Cardiac septum (tissue), 1 donor: ENCODE data around the gene NXPH4. TPM values are rescaled to one million over a fixed set of nuclear protein-coding genes. Genes with fewer than 3 reads are reported as not detected.

ENCODE experiments used
- DNase-seq: peaks from one replicate; pipeline ENCODE4 v3.0.0-alpha.2; 2020; ENCODE audit warnings: low spot score
- intact Hi-C: fragments of 100-400 bp; cut with DNase I; formaldehyde crosslinking; loops from one replicate; pipeline ENCODE4 v1.14.0; 2022
- total RNA-seq: library from RNA; stranded (reverse); fragmentation: NEBNext Ultra II Directional; extraction: Animal tissue kit (Norgen Biotek cat#: 25700); gene quantifications from one replicate; pipeline ENCODE4 v1.2.1, GENCODE V29; 2021
- donor health status: DM: no; HTN: no; CAD: no.

Gene NXPH4
- total RNA-seq, 1 donor from 2014 or later = 20.0 TPM

DNA sequence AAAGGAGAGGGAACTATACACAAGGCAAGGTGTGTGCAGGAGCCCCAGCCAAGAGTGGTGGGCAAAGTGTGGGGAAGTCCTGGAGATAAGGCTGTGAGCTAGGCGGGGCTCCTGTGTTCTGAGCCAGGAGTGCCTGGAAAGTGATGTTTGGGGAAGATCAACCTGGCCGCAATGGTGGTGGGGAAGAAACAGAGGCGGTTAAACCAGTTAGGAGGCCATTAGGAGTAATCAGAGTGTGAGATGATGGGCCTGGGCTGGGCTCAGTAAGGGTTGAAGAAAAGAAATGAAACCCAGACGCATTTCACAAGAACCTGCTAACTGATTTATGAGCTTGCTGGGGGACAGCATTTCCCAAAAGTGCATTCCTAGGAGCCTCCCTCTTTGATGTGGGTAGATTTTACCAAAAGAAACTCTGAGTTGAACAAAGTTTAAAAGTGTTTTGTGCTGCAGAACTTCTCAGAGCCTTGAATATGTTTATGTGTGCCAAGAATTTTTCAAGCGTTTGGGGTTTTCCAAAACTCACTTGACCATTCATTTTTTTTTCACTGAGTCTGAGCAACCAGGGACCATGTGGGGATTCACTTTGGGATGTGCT, 34.9 kb upstream of the NXPH4 start:
- DNase-seq = no peak
- intact Hi-C loops = loop anchor here (5.0 kb wide), 1 partner anchor 114 kb away; no protein-coding TSS in a partner anchor

DNA sequence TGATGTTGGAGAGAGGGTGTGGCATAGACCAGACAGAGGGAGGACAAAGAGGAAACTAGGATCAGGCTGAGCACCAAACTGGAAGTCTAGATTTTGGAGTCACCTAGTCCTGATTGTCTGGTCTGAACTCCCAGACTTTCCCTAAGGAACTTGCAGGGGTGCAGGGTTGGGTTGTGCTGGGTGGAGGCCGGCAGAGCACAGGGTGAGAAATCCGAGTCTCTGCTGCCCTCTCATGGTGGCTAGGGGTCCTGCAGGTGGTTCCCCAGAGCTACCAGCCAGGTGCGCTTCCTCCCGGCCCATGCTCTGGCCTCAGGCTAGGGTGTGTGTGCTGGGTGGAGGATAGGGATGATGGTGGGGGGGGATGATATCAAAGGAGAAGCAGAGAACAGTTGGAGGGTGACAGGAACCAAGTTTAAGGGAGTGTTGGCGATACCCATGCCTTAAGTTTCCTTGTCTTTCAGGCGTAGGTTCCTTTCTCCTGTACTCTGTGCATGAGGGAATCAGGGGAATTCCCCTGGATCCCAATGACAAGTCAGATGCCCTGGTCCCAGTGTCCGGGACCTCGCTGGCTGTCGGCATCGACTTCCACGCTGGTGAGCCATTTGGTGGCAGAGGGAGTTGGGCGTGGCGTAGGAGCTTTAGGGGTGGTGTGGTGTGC, 33.5 kb upstream of the NXPH4 start:
- no peak for DNase-seq
- intact Hi-C loops = loop anchor here (1.0 to 5.0 kb wide), 2 partner anchors 59 to 116 kb away; no protein-coding TSS in a partner anchor

- intact Hi-C loops = loop anchor here (1.0 to 5.0 kb wide), 2 partner anchors 60 to 117 kb away; no protein-coding TSS in a partner anchor
- DNase-seq = no peak
Observed at GRCh38 chr12:57183939-57184725, 32.5 kb upstream of the NXPH4 start.

DNA sequence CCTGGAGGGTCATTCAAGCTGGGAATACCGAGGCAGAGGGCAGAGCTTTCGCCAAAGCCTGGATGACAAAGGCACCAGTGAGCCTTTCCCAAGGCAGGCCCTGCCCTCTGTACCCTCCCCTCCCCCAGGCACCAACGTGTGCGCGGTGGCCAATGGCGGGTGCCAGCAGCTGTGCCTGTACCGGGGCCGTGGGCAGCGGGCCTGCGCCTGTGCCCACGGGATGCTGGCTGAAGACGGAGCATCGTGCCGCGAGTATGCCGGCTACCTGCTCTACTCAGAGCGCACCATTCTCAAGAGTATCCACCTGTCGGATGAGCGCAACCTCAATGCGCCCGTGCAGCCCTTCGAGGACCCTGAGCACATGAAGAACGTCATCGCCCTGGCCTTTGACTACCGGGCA, 31.2 kb upstream of the NXPH4 start:
- intact Hi-C loops = no loop called here
- no peak for DNase-seq

DNA sequence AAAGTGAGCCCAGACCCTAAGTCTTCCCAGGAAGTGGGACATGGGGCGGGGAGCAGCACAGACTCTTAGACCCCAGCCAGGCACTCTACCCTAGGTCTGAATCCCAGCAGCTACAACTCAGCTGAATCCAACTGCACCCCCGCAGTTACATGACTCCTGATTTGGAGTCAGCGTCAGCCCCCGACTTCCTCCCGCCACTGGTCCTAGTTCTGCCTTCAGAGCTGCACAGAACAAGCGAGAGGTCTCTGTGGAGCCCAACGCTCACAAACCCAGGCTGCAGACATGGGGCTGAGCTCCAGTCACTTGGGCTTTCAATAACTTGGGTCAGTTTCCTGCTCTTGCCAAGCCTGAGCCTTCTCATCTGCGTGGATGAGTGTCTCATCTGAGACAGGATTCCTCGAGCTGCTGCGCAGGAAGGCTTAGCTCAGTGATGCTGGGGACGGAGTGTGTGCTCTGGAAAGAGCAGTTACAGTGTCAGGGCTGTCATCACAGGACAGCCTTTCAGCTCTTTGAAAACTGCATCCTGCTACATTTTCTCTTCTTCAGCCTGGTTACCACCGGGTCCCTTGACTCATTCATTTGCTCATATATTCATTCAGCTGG, 30.6 kb upstream of the NXPH4 start:
- no peak for DNase-seq
- intact Hi-C loops = no loop called here

- intact Hi-C loops = no loop called here
- DNase-seq = no peak
Observed at GRCh38 chr12:57187222-57188089, 29.1 kb upstream of the NXPH4 start.

GRCh38 chr12:57188090-57188425, 28.5 kb upstream of the NXPH4 start:
- no peak for DNase-seq
- intact Hi-C loops = no loop called here

DNA sequence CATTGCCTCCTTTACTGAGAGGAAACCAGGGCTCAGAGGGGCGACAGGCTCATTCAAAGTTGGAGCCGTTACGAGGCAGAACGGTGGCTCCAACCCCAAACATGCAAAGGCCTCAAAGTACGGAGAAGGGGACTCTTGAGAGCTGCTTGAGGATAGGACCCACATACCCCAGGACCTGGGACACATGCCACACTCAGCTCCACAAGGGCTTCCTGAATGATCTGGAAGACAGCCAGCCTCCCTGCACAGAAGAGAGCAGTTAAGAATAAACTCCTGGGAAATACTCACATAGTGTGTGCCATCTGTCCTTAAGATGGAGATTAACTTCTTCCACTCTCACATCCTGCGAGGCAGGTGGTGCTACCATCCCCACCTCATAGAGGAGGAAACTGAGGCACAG, 26.6 kb upstream of the NXPH4 start:
- DNase-seq = no peak
- intact Hi-C loops = no loop called here

GRCh38 chr12:57190821-57191220, 25.8 kb upstream of the NXPH4 start:
- intact Hi-C loops = no loop called here
- DNase-seq = no peak

- intact Hi-C loops = no loop called here
- DNase-seq = no peak
Observed at GRCh38 chr12:57191410-57191809, 25.2 kb upstream of the NXPH4 start.

- no peak for DNase-seq
- intact Hi-C loops = no loop called here
Observed at GRCh38 chr12:57192920-57193319, 23.7 kb upstream of the NXPH4 start.

- intact Hi-C loops = no loop called here
- no peak for DNase-seq
Observed at GRCh38 chr12:57193706-57194245, 22.8 kb upstream of the NXPH4 start.

GRCh38 chr12:57194253-57194652, 22.3 kb upstream of the NXPH4 start:
- no peak for DNase-seq
- intact Hi-C loops = no loop called here

- no peak for DNase-seq
- intact Hi-C loops = no loop called here
Observed at GRCh38 chr12:57195186-57195585, 21.4 kb upstream of the NXPH4 start.

DNA sequence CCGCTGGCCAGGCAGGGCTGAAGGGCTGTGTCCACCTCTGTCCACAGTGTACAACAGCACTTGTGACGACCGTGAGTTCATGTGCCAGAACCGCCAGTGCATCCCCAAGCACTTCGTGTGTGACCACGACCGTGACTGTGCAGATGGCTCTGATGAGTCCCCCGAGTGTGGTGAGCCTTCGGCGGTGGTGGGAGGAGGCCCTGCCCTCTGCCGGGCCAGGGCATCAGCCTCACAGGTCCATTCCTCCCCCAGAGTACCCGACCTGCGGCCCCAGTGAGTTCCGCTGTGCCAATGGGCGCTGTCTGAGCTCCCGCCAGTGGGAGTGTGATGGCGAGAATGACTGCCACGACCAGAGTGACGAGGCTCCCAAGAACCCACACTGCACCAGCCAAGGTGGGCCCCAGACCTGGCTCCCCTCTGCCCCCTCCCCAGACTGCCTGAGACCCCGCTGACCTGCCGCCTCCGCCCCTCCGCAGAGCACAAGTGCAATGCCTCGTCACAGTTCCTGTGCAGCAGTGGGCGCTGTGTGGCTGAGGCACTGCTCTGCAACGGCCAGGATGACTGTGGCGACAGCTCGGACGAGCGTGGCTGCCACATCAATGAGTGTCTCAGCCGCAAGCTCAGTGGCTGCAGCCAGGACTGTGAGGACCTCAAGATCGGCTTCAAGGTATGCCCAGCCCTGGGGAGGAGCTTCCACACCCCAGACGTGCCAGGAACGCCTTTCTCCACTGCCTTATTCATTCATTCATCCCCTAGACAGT, 20.8 kb upstream of the NXPH4 start:
- DNase-seq = no peak
- intact Hi-C loops = no loop called here

GRCh38 chr12:57196439-57196838, 20.2 kb upstream of the NXPH4 start:
- no peak for DNase-seq
- intact Hi-C loops = no loop called here

- intact Hi-C loops = no loop called here
- no peak for DNase-seq
Observed at GRCh38 chr12:57196956-57197355, 19.6 kb upstream of the NXPH4 start.

DNA sequence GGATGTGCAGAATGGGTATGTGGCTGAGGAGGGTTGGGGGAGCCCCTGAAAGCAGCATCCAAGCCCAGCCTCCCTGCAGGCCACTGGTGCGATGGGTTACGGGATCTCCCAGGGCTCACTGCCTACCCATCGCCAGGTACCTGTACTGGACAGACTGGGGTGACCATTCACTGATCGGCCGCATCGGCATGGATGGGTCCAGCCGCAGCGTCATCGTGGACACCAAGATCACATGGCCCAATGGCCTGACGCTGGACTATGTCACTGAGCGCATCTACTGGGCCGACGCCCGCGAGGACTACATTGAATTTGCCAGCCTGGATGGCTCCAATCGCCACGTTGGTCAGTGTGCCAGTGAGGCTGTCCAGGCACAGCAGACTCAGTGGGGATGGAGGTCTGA, 18.3 kb upstream of the NXPH4 start:
- DNase-seq = no peak
- intact Hi-C loops = no loop called here

- intact Hi-C loops = no loop called here
- DNase-seq = no peak
Observed at GRCh38 chr12:57199191-57199590, 17.4 kb upstream of the NXPH4 start.
